PC-9 (cell line): ENCODE measurements around the gene KDM4B. TPM values are rescaled to one million over a fixed set of nuclear protein-coding genes. Genes with fewer than 3 reads are reported as not detected.

Experiments
- BruUV-seq: library from RNA; stranded (reverse); fragments of 400-500 nt; replicated peaks from 2 replicates; lab custom pipeline; 2021; lab: Mats Ljungman, UMichigan
- CTCF ChIA-PET: fragments of 300-600 bp; sonication (Branson Sonifier 250); formaldehyde crosslinking; loops from one replicate; lab custom pipeline; 2022; ENCODE audit warnings: antibody characterized with exemption; lab: Charles Lee
- POLR2A ChIA-PET: fragments of 300-600 bp; sonication (Branson Sonifier 250); formaldehyde crosslinking; loops from one replicate; lab custom pipeline; 2022; ENCODE audit warnings: antibody characterized with exemption; ENCODE audit not compliant: unreplicated experiment; lab: Charles Lee
- DNase-seq, 2 experiments: peaks; one replicate each; pipeline versions ENCODE4 v3.0.0 to v3.0.0-alpha.2; 2015 to 2022; ENCODE audit warnings: mixed read lengths in 1 of 2
- H2AFZ ChIP-seq: fragments of 200-600 bp; sonication (generic); 2 replicates; pipeline ENCODE4 v1.8.1; 2017; ENCODE audit warnings: antibody characterized with exemption
- H3F3A ChIP-seq: fragments of 200-600 bp; sonication (generic); 2 replicates; pipeline ENCODE4 v1.8.1; 2017; ENCODE audit warnings: antibody characterized with exemption, mild to moderate bottlenecking, low read depth; ENCODE audit not compliant: insufficient read depth
- H3K27ac ChIP-seq: fragments of 200-600 bp; sonication (generic); 2 replicates; pipeline ENCODE4 v1.6.1; 2016; ENCODE audit warnings: mixed run types
- H3K27me3 ChIP-seq: fragments of 200-600 bp; sonication (generic); 2 replicates; pipeline ENCODE4 v1.6.1; 2016; ENCODE audit warnings: low read depth, mixed run types; ENCODE audit not compliant: insufficient read depth
- H3K36me3 ChIP-seq: fragments of 200-600 bp; sonication (generic); 2 replicates; pipeline ENCODE4 v1.6.1; 2016; ENCODE audit warnings: low read depth, mixed run types
- H3K4me1 ChIP-seq: fragments of 200-600 bp; sonication (generic); replicated peaks from 2 replicates; pipeline ENCODE4 v1.6.1; 2016; ENCODE audit warnings: mixed run types; ENCODE audit not compliant: insufficient read depth
- H3K4me2 ChIP-seq: fragments of 200-600 bp; sonication (generic); 2 replicates; pipeline ENCODE4 v1.6.1; 2017; ENCODE audit warnings: mixed run types
- H3K4me3 ChIP-seq: fragments of 200-600 bp; sonication (generic); 2 replicates; pipeline ENCODE4 v1.6.1; 2016; ENCODE audit warnings: mixed run types
- H3K79me2 ChIP-seq: fragments of 200-600 bp; sonication (generic); 2 replicates; pipeline ENCODE4 v1.6.1; 2017; ENCODE audit warnings: low read depth, mixed run types
- H3K9me2 ChIP-seq: fragments of 200-600 bp; sonication (generic); 2 replicates; pipeline ENCODE4 v1.8.1; 2017; ENCODE audit warnings: mild to moderate bottlenecking; ENCODE audit not compliant: insufficient read depth
- H3K9me3 ChIP-seq: fragments of 200-600 bp; sonication (generic); 2 replicates; pipeline ENCODE4 v1.8.1; 2016; ENCODE audit warnings: low read depth; ENCODE audit not compliant: insufficient read depth
- H4K20me1 ChIP-seq: fragments of 200-600 bp; sonication (generic); 2 replicates; pipeline ENCODE4 v1.8.1; 2017; ENCODE audit not compliant: insufficient read depth
- CTCF ChIP-seq: fragments of 200-600 bp; sonication (generic); conservative IDR thresholded peaks from 2 replicates; pipeline ENCODE4 v1.6.1; 2017; ENCODE audit warnings: mixed run types, antibody characterized with exemption, mild to moderate bottlenecking, moderate library complexity
- EZH2 ChIP-seq: fragments of 200-600 bp; sonication (generic); IDR thresholded peaks from 2 replicates; pipeline ENCODE4 v1.8.0; 2017; ENCODE audit warnings: antibody characterized with exemption, low read depth
- intact Hi-C: fragments of 100-400 bp; cut with micrococcal nuclease; formaldehyde crosslinking; loops from one replicate; pipeline ENCODE4 v1.10.0; 2022; ENCODE audit not compliant: unreplicated experiment
- total RNA-seq: library from RNA; stranded (reverse); gene quantifications from 2 replicates; pipeline ENCODE4 v1.2.3, GENCODE V29; 2021

KDM4B gene
- total RNA-seq, 1 experiment from 2014 or later = 19.5 TPM

GRCh38 chr19:5018224-5019015, 49.5 kb downstream of the KDM4B start:
- TF ChIP-seq CTCF (no peak), EZH2 (no peak)
- H3F3A ChIP-seq = no peaks in the 10 kb centered on the region
- intact Hi-C loops = no loop called here
- no peak overlapping the region for H3K4me3 ChIP-seq
- no peaks in the 10 kb centered on the region for H3K9me2 ChIP-seq
- no peaks in the 10 kb centered on the region for H3K4me1 ChIP-seq
- H3K27ac ChIP-seq = no peak overlapping the region
- ChIA-PET CTCF (no interaction called here), POLR2A (no interaction called here)
- no peak for DNase-seq
- H3K9me3 ChIP-seq = no peaks in the 10 kb centered on the region
- H3K27me3 ChIP-seq = no peaks in the 10 kb centered on the region
- no peak overlapping the region for H2AFZ ChIP-seq
- no peak overlapping the region for H3K4me2 ChIP-seq
- H3K36me3 ChIP-seq = no peaks in the 10 kb centered on the region
- H3K79me2 ChIP-seq = no peaks in the 10 kb centered on the region
- no TSS peak for BruUV-seq
- H4K20me1 ChIP-seq = no peaks in the 10 kb centered on the region

GRCh38 chr19:5020368-5020767, 51.5 kb downstream of the KDM4B start:
- no peaks in the 10 kb centered on the region for H3K4me1 ChIP-seq
- ChIA-PET CTCF (no interaction called here), POLR2A (no interaction called here)
- H3K4me3 ChIP-seq = no peak overlapping the region
- no peaks in the 10 kb centered on the region for H3K9me2 ChIP-seq
- no peak overlapping the region for H3K4me2 ChIP-seq
- H4K20me1 ChIP-seq = no peaks in the 10 kb centered on the region
- intact Hi-C loops = no loop called here
- no peak overlapping the region for H3K27ac ChIP-seq
- BruUV-seq = no TSS peak
- H3K36me3 ChIP-seq = no peaks in the 10 kb centered on the region
- no peak for DNase-seq
- no peaks in the 10 kb centered on the region for H3F3A ChIP-seq
- H3K27me3 ChIP-seq = no peaks in the 10 kb centered on the region
- H3K79me2 ChIP-seq = no peaks in the 10 kb centered on the region
- no peaks in the 10 kb centered on the region for H3K9me3 ChIP-seq
- TF ChIP-seq CTCF = no peak
- no peak for TF ChIP-seq EZH2
- no peak overlapping the region for H2AFZ ChIP-seq

- H3K9me3 ChIP-seq = no peaks in the 10 kb centered on the region
- no peaks in the 10 kb centered on the region for H4K20me1 ChIP-seq
- CTCF ChIA-PET = interaction anchor here (0.6 to 0.7 kb wide), 2 partner anchors 25 to 427 kb away, joined by 3 to 4 read pairs; no protein-coding TSS in a partner anchor
- H3K4me1 ChIP-seq = no peaks in the 10 kb centered on the region
- H3K36me3 ChIP-seq = no peaks in the 10 kb centered on the region
- BruUV-seq = no TSS peak
- no peak for DNase-seq
- intact Hi-C loops = no loop called here
- no peak overlapping the region for H3K4me3 ChIP-seq
- no peak overlapping the region for H3K27ac ChIP-seq
- no peak overlapping the region for H2AFZ ChIP-seq
- no peaks in the 10 kb centered on the region for H3K27me3 ChIP-seq
- no peaks in the 10 kb centered on the region for H3F3A ChIP-seq
- POLR2A ChIA-PET = interaction anchor here (0.6 kb wide), 1 partner anchor 94 kb away, joined by 21 read pairs; no protein-coding TSS in a partner anchor
- no peak overlapping the region for H3K4me2 ChIP-seq
- no peaks in the 10 kb centered on the region for H3K79me2 ChIP-seq
- no peak for TF ChIP-seq EZH2
- TF ChIP-seq CTCF = no peak
- H3K9me2 ChIP-seq = no peaks in the 10 kb centered on the region
These were observed 52.1 kb downstream of the KDM4B start for GRCh38 chr19:5021046-5021445.
